Prostate gland (tissue), 2 donors: ENCODE results near the gene SASH1.

Source experiments
- POLR2AphosphoS5 ChIP-seq: sonication (generic); formaldehyde crosslinking; IDR thresholded peaks from one replicate; pipeline ENCODE4 v1.6.1; 2017; ENCODE audit warnings: antibody characterized with exemption
- TF ChIP-seq, protein P1 (sequence below), 4 experiments: fragments of 200-600 bp in 2 of 4; fragments of 450-650 bp in 2 of 4; sonication (generic) in 2 of 4; IDR thresholded peaks; 1 replicate in 3 of 4; 2 replicates in 1 of 4; pipeline ENCODE4 v1.5.1; 2016 to 2019; ENCODE audit warnings: antibody characterized with exemption in 4 of 4, mild to moderate bottlenecking in 2 of 4, moderate library complexity in 2 of 4

DNA sequence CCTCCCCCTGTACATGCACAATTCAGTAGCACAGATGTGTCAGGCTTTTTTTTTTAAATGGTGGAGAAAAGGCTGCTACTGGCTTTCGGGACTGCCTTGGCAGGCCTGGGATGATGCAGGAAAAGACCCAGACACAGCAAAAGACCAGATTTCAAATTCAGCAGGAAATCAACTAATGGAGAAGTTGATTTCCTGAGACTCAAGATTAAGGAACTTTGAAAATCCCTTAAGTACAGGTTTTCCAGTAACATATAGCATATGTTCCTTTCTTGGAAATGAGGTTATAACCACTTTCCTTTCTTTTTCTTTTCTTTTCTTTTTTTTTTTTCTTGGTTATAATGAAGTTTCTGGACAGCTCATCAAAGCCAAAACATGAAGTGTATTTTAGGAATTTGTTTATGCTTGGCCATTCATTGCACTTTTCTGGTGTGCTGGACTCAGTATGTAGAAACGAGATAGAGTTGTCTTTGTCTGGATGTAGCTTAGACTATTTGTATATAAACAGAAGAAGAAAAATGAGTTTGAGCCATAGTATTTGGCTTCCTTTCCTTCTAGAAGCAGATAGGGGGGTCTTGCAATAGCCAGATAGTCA lies 119.4 kb downstream of the SASH1 start:
- TF ChIP-seq, protein P1, sequence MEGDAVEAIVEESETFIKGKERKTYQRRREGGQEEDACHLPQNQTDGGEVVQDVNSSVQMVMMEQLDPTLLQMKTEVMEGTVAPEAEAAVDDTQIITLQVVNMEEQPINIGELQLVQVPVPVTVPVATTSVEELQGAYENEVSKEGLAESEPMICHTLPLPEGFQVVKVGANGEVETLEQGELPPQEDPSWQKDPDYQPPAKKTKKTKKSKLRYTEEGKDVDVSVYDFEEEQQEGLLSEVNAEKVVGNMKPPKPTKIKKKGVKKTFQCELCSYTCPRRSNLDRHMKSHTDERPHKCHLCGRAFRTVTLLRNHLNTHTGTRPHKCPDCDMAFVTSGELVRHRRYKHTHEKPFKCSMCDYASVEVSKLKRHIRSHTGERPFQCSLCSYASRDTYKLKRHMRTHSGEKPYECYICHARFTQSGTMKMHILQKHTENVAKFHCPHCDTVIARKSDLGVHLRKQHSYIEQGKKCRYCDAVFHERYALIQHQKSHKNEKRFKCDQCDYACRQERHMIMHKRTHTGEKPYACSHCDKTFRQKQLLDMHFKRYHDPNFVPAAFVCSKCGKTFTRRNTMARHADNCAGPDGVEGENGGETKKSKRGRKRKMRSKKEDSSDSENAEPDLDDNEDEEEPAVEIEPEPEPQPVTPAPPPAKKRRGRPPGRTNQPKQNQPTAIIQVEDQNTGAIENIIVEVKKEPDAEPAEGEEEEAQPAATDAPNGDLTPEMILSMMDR (IDR thresholded peaks at IDR 0.05) = no peak
- no peak for TF ChIP-seq POLR2AphosphoS5
